Upper lobe of left lung (tissue), 4 donors: Measurements from ENCODE around the gene CCKAR.

Experiments used
- EP300 ChIP-seq, 4 donors: sonication (generic); formaldehyde crosslinking; IDR thresholded peaks; one replicate each; pipeline ENCODE4 v1.5.1; 2017; ENCODE audit warnings: antibody characterized with exemption in 4 of 4, control low read depth in 2 of 4
- POLR2A ChIP-seq, 4 donors: fragments of 450-650 bp; IDR thresholded peaks; one replicate each; pipeline ENCODE4 v1.5.1; 2016 to 2017; ENCODE audit warnings: antibody characterized with exemption in 4 of 4, mild to moderate bottlenecking in 2 of 4
- TF ChIP-seq, protein P1 (sequence below), 6 experiments: fragments of 450-650 bp in 4 of 6; fragments of 200-600 bp in 2 of 6; sonication (generic) in 2 of 6; IDR thresholded peaks; one replicate each; pipeline ENCODE4 v1.5.1; 2016 to 2019; ENCODE audit warnings: antibody characterized with exemption in 6 of 6

DNA sequence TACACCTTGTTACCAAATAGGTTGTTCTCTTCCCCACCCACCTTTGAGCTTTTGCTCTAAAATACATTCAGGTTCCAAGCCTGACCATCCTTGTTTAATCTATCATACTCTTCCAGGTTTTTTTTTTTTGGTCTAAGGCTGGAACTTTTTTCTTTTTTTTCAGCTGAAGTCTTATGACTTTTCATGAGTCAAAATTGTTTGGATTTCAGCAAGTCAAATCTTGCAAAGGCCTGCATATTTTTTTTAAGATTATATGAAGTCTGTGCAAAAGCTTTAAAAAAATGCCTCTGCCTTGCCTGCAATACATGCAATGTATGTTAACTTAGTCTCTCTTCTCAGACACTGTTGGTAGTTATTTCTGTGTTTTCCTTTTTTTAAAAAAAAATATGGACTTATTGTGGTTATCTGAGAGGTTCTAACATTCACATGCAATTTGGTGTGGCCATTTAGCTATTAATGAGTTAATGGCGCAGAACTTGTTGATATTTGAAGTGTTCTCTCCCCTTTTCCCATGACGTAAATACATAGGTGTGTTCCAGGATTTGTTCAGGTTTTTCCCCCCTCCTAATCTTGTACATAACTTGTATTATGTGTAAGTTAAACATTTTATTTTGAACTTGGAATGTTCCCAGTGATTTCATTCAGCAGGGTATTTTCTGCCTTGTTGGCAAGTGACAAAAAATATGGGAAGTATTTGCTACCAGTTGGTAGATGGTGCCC, 58.7 kb downstream of the CCKAR start:
- TF ChIP-seq, protein P1, sequence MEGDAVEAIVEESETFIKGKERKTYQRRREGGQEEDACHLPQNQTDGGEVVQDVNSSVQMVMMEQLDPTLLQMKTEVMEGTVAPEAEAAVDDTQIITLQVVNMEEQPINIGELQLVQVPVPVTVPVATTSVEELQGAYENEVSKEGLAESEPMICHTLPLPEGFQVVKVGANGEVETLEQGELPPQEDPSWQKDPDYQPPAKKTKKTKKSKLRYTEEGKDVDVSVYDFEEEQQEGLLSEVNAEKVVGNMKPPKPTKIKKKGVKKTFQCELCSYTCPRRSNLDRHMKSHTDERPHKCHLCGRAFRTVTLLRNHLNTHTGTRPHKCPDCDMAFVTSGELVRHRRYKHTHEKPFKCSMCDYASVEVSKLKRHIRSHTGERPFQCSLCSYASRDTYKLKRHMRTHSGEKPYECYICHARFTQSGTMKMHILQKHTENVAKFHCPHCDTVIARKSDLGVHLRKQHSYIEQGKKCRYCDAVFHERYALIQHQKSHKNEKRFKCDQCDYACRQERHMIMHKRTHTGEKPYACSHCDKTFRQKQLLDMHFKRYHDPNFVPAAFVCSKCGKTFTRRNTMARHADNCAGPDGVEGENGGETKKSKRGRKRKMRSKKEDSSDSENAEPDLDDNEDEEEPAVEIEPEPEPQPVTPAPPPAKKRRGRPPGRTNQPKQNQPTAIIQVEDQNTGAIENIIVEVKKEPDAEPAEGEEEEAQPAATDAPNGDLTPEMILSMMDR (IDR thresholded peaks at IDR 0.05), result no peak
- no peak for TF ChIP-seq POLR2A (IDR thresholded peaks at IDR 0.05)
- TF ChIP-seq EP300 (IDR thresholded peaks at IDR 0.05), result no peak
